ENCODE data around the gene KCNJ10. TPM values are rescaled to one million over a fixed set of nuclear protein-coding genes. Genes with fewer than 3 reads are reported as not detected.

The KCNJ10 gene
- total and polyA plus RNA-seq, 2 donors from 2014 or later, result 4.9 to 57.6 TPM

DNA sequence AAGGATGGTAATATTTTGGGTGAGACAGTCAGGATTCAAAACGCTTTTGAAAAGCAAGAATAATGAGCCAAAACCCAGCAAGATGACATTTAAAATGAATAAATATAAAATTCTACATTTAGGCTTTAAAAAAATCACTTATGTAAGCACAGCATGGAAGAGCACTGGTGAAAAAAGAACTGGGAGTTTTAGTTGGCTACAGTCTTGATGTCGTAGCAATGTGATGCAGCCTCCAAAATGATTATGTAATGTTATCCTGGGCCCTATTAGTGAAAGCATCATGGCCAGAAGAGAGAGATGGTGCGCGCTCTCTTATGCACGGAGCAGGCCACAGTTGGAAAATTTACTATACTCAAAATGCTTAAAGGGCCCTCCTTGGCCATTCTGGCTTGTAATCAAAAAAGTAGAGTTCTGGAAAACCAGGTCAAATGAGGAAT is 16.5 kb upstream of the KCNJ10 start:
- Histone ChIP-seq H3K4me1 (ENCODE audit: control insufficient read depth in 2 of 3, insufficient read depth in 2 of 3, low read depth in 1 of 3, low read length in 3 of 3) (peaks cover 0 to 6% (median 0%) of the 10 kb centered on the region in 3 donors), H3K4me3 (ENCODE audit: low read length in 3 of 3) (no peak overlapping the region), H3K27me3 (ENCODE audit: control insufficient read depth, insufficient read depth, low read length) (peaks cover 11% of the 10 kb centered on the region), H3K9ac (ENCODE audit: low read length in 3 of 3) (no peak overlapping the region), H3K9me3 (ENCODE audit: control insufficient read depth in 2 of 3, insufficient read depth in 1 of 3, low read length in 3 of 3) (no peaks in the 10 kb centered on the region), H3K27ac (ENCODE audit: low read depth in 2 of 2, low read length in 2 of 2) (no peak overlapping the region), H3K36me3 (ENCODE audit: control insufficient read depth in 2 of 3, insufficient read depth in 3 of 3, low read length in 3 of 3) (peaks cover 0 to 8% (median 0%) of the 10 kb centered on the region in 3 donors)
- FAIRE-seq (no peak), DNase-seq (no peak)
- TF ChIP-seq CTCF (IDR thresholded peaks at IDR 0.05; ENCODE audit: borderline replicate concordance, extremely low read depth, insufficient read depth), result no peak
- intact Hi-C loops (cut with DNase I), result no loop called here

DNA sequence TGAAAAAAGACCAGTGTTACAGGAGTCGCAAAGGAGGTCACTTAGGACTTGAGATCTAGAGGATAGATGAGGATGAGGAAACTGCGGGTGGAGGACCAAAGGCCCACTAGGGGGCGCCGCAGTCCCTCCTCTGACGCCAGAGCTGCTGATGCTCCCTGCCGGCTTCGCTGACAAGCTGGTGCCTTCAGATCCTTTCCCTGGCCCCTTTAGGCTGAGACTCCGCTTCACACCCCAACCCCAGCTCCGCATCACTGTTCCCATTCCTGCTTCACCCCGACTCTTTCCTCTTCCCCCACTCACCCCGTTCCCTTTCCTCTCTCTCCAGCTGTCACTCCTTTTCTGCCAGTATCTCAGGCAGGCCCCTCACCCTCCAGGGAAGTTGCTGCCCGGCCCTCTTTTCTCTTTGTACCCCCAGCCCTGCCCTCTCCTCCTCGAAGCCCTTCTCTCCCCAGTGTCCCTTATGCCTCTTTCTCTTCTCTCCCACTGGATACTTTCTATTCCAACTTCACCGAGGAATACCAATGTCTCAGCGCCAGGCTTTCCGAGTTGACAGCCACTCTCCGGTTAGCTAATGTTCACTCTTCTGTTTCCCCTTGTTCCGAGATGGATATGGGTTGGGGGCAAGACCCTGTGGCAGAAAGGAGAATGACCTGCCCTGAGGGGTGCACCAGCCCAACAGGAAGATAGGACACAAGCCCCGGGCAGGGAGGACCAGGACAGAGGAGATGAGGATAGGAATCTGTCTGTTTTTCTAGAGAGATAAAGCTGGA is 15.9 kb upstream of the KCNJ10 start:
- Histone ChIP-seq H3K9me3 (ENCODE audit: control insufficient read depth in 2 of 3, insufficient read depth in 1 of 3, low read length in 3 of 3) (no peaks in the 10 kb centered on the region), H3K36me3 (ENCODE audit: control insufficient read depth in 2 of 3, insufficient read depth in 3 of 3, low read length in 3 of 3) (peaks cover 0 to 8% (median 0%) of the 10 kb centered on the region in 3 donors), H3K9ac (ENCODE audit: low read length in 3 of 3) (no peak overlapping the region), H3K27me3 (ENCODE audit: control insufficient read depth, insufficient read depth, low read length) (peaks cover 11% of the 10 kb centered on the region), H3K27ac (ENCODE audit: low read depth in 2 of 2, low read length in 2 of 2) (peak overlapping the region in 1 of 2 donors; percentile 29), H3K4me1 (ENCODE audit: control insufficient read depth in 2 of 3, insufficient read depth in 2 of 3, low read depth in 1 of 3, low read length in 3 of 3) (peaks cover 0 to 6% (median 0%) of the 10 kb centered on the region in 3 donors), H3K4me3 (ENCODE audit: low read length in 3 of 3) (no peak overlapping the region)
- peak; percentile 57 for TF ChIP-seq CTCF (IDR thresholded peaks at IDR 0.05; ENCODE audit: borderline replicate concordance, extremely low read depth, insufficient read depth)
- intact Hi-C loops (cut with DNase I), result no loop called here
- DNase-seq (peak; percentile 76 to 83 (median 81)), FAIRE-seq (no peak)

- Histone ChIP-seq H3K9ac (ENCODE audit: low read length in 3 of 3) (no peak overlapping the region), H3K27ac (ENCODE audit: low read depth in 2 of 2, low read length in 2 of 2) (no peak overlapping the region), H3K27me3 (ENCODE audit: control insufficient read depth, insufficient read depth, low read length) (peaks cover 11% of the 10 kb centered on the region), H3K9me3 (ENCODE audit: control insufficient read depth in 2 of 3, insufficient read depth in 1 of 3, low read length in 3 of 3) (no peaks in the 10 kb centered on the region), H3K36me3 (ENCODE audit: control insufficient read depth in 2 of 3, insufficient read depth in 3 of 3, low read length in 3 of 3) (peaks cover 0 to 8% (median 0%) of the 10 kb centered on the region in 3 donors), H3K4me1 (ENCODE audit: control insufficient read depth in 2 of 3, insufficient read depth in 2 of 3, low read depth in 1 of 3, low read length in 3 of 3) (peaks cover 0 to 6% (median 0%) of the 10 kb centered on the region in 3 donors), H3K4me3 (ENCODE audit: low read length in 3 of 3) (no peak overlapping the region)
- intact Hi-C loops (cut with DNase I), result no loop called here
- no peak for TF ChIP-seq CTCF (IDR thresholded peaks at IDR 0.05; ENCODE audit: borderline replicate concordance, extremely low read depth, insufficient read depth)
- FAIRE-seq (no peak), DNase-seq (no peak)
Measured at GRCh38 chr1:160084771-160085321, 14.9 kb upstream of the KCNJ10 start.

All from kidney (tissue), 14 donors.